Liver (tissue), 9 donors: Measurements from ENCODE around the gene THBS2. TPM values are rescaled to one million over a fixed set of nuclear protein-coding genes. Genes with fewer than 3 reads are reported as not detected.

Source experiments
- DNase-seq: peaks from one replicate; pipeline ENCODE4 v3.0.0-alpha.2; 2017; ENCODE audit warnings: low spot score
- H3K27ac ChIP-seq, 2 donors: one replicate each; pipeline ENCODE4 v1.7.0; 2013; ENCODE audit warnings: inconsistent platforms in 2 of 2, low read length in 2 of 2, control low read depth in 1 of 2, low read depth in 1 of 2, mild to moderate bottlenecking in 1 of 2
- H3K27me3 ChIP-seq, 4 donors: one replicate each; pipeline versions ENCODE4 v1.6.1 to v1.7.0; 2013; ENCODE audit warnings: low read length in 3 of 4, inconsistent platforms in 1 of 4, mild to moderate bottlenecking in 1 of 4, moderate library complexity in 1 of 4; ENCODE audit not compliant: control insufficient read depth in 4 of 4, insufficient read depth in 4 of 4
- H3K36me3 ChIP-seq, 4 donors: one replicate each; pipeline versions ENCODE4 v1.6.1 to v1.7.0; 2013; ENCODE audit warnings: low read length in 3 of 4, mild to moderate bottlenecking in 3 of 4, low read depth in 1 of 4, moderate library complexity in 1 of 4; ENCODE audit not compliant: control insufficient read depth in 4 of 4, insufficient read depth in 3 of 4
- H3K4me1 ChIP-seq, 4 donors: one replicate each; pipeline versions ENCODE4 v1.6.1 to v1.7.0; 2013; ENCODE audit warnings: low read length in 3 of 4, mild to moderate bottlenecking in 3 of 4, moderate library complexity in 1 of 4; ENCODE audit not compliant: control insufficient read depth in 4 of 4, insufficient read depth in 4 of 4
- H3K4me3 ChIP-seq, 3 donors: one replicate each; pipeline versions ENCODE4 v1.6.1 to v1.7.0; 2013; ENCODE audit warnings: low read length in 3 of 3, control low read depth in 1 of 3, low read depth in 1 of 3, mild to moderate bottlenecking in 1 of 3
- H3K9ac ChIP-seq, 2 donors: one replicate each; pipeline ENCODE4 v1.7.0; 2013; ENCODE audit warnings: low read length in 2 of 2, mild to moderate bottlenecking in 2 of 2, moderate library complexity in 2 of 2, control low read depth in 1 of 2, low read depth in 1 of 2
- H3K9me3 ChIP-seq, 4 donors: one replicate each; pipeline versions ENCODE4 v1.6.1 to v1.7.0; 2013; ENCODE audit warnings: low read length in 3 of 4; ENCODE audit not compliant: control insufficient read depth in 4 of 4
- ATF3 ChIP-seq: IDR thresholded peaks from 2 replicates; pipeline ENCODE4 v1.6.1; 2016; ENCODE audit warnings: antibody characterized with exemption
- CTCF ChIP-seq: fragments of 150-350 bp; IDR thresholded peaks from 2 replicates; pipeline ENCODE4 v1.5.1; 2017; ENCODE audit warnings: improper control_type of control experiment, low read depth, low read length; ENCODE audit not compliant: missing input control
- EGR1 ChIP-seq, 2 donors: IDR thresholded peaks; 2 replicates each; pipeline ENCODE4 v1.6.1; 2016 to 2018; ENCODE audit warnings: antibody characterized with exemption in 2 of 2, low read depth in 2 of 2
- FOXA1 ChIP-seq: IDR thresholded peaks from 2 replicates; pipeline ENCODE4 v1.6.1; 2016; ENCODE audit warnings: antibody characterized with exemption
- FOXA2 ChIP-seq: IDR thresholded peaks from 2 replicates; pipeline ENCODE4 v1.6.1; 2016; ENCODE audit warnings: antibody characterized with exemption
- GABPA ChIP-seq, 2 donors: IDR thresholded peaks in 1 of 2; conservative IDR thresholded peaks in 1 of 2; 2 replicates each; pipeline ENCODE4 v1.6.1; 2016; ENCODE audit warnings: antibody characterized with exemption in 2 of 2, mild to moderate bottlenecking in 1 of 2, moderate library complexity in 1 of 2
- HNF4A ChIP-seq, 2 donors: conservative IDR thresholded peaks; 2 replicates each; pipeline ENCODE4 v1.6.1; 2016; ENCODE audit warnings: antibody characterized with exemption in 2 of 2, mild to moderate bottlenecking in 2 of 2
- HNF4G ChIP-seq: IDR thresholded peaks from 2 replicates; pipeline ENCODE4 v1.6.1; 2016; ENCODE audit warnings: antibody characterized with exemption
- JUND ChIP-seq, 2 donors: IDR thresholded peaks; 2 replicates each; pipeline ENCODE4 v1.6.1; 2016; ENCODE audit warnings: antibody characterized with exemption in 2 of 2
- MAX ChIP-seq: IDR thresholded peaks from 2 replicates; pipeline ENCODE4 v1.6.1; 2016; ENCODE audit warnings: antibody characterized with exemption
- NR2F2 ChIP-seq: IDR thresholded peaks from 2 replicates; pipeline ENCODE4 v1.6.1; 2016; ENCODE audit warnings: antibody characterized with exemption
- RAD21 ChIP-seq, 2 donors: IDR thresholded peaks; 2 replicates each; pipeline ENCODE4 v1.6.1; 2016; ENCODE audit warnings: antibody characterized with exemption in 2 of 2, mild to moderate bottlenecking in 2 of 2
- REST ChIP-seq: IDR thresholded peaks from 2 replicates; pipeline ENCODE4 v1.6.1; 2016; ENCODE audit warnings: antibody characterized with exemption, mild to moderate bottlenecking
- RXRA ChIP-seq, 2 donors: IDR thresholded peaks; 2 replicates each; pipeline ENCODE4 v1.6.1; 2017 to 2018; ENCODE audit warnings: antibody characterized with exemption in 2 of 2, mild to moderate bottlenecking in 1 of 2
- SP1 ChIP-seq: IDR thresholded peaks from 2 replicates; pipeline ENCODE4 v1.6.1; 2018; ENCODE audit warnings: antibody characterized with exemption, mild to moderate bottlenecking
- TAF1 ChIP-seq: conservative IDR thresholded peaks from 2 replicates; pipeline ENCODE4 v1.6.1; 2016; ENCODE audit warnings: antibody characterized with exemption, mild to moderate bottlenecking
- YY1 ChIP-seq: IDR thresholded peaks from 2 replicates; pipeline ENCODE4 v1.6.1; 2016; ENCODE audit warnings: antibody characterized with exemption, mild to moderate bottlenecking
- ZBTB33 ChIP-seq: IDR thresholded peaks from 2 replicates; pipeline ENCODE4 v1.6.1; 2016; ENCODE audit warnings: antibody characterized with exemption
- WGBS: extraction: QIAGEN DNeasy Blood & Tissue Kit; methylation state at CpG from one replicate; pipeline ENCODE4 v1.1.7; 2013; 5-methylcytosine and 5-hydroxymethylcytosine counted together
- polyA plus RNA-seq, 2 donors: library from polyadenylated mRNA; stranded (reverse) in 1 of 2; unstranded in 1 of 2; fragments of 200-250 nt in 1 of 2; fragments of >200 nt in 1 of 2; fragmentation: Nextera tagmentation in 1 of 2; extraction: Ambion mirVana in 1 of 2; gene quantifications; one replicate each; pipeline versions ENCODE4 v1.2.1 to v1.2.3, GENCODE V29; 2013 to 2015
- total RNA-seq, 2 donors: library from RNA; depleted of rRNA; stranded (reverse); fragments of >200 nt; gene quantifications; one replicate each; pipeline ENCODE4 v1.2.3, GENCODE V29; 2014
- donor health status: healthy.
- donor health status: healthy.
- donor health status: healthy.
- donor health status: healthy.
- donor health status: healthy.

The THBS2 gene
- total and polyA plus RNA-seq, 4 donors, result 0.35 to 7.6 (median 6.2) TPM

GRCh38 chr6:169167581-169168301 lies 85.9 kb downstream of the THBS2 start (continued):
- no peak for TF ChIP-seq TAF1

GRCh38 chr6:169166896-169167580 lies 86.6 kb downstream of the THBS2 start:
- Histone ChIP-seq H3K4me1 (no peaks in the 10 kb centered on the region), H3K4me3 (no peak overlapping the region), H3K9ac (no peak overlapping the region), H3K27ac (peak overlapping the region; percentile 55 to 60), H3K9me3 (no peaks in the 10 kb centered on the region), H3K36me3 (no peaks in the 10 kb centered on the region), H3K27me3 (no peaks in the 10 kb centered on the region)
- TF ChIP-seq ZBTB33 (no peak), HNF4G (no peak), ATF3 (no peak), JUND (IDR thresholded peaks at IDR 0.05) (no peak), SP1 (no peak), RAD21 (IDR thresholded peaks at IDR 0.05) (no peak), CTCF (no peak), REST (no peak), RXRA (IDR thresholded peaks at IDR 0.05) (no peak), YY1 (no peak), FOXA2 (no peak), GABPA (IDR thresholded peaks at IDR 0.05 in 1 of 2, conservative IDR thresholded peaks at IDR 0.05 in 1 of 2) (no peak), TAF1 (no peak), EGR1 (IDR thresholded peaks at IDR 0.05; ENCODE audit: low read depth in 2 of 2) (no peak), MAX (no peak), HNF4A (conservative IDR thresholded peaks at IDR 0.05) (no peak), NR2F2 (no peak), FOXA1 (no peak)
- WGBS, result 92% methylated on average over 40 of the region's 40 CpGs
- no peak for DNase-seq
